OCI-LY3 (cell line): ENCODE results near the gene HYCC2.
"Not testable (repeated sequence)": the region's sequence is repeated elsewhere in the genome, so short reads cannot be mapped to it uniquely, and the experiment has no call there.

ENCODE experiments used
- H2AFZ ChIP-seq: fragments of 200-600, 300-600 bp; shearing (Covaris generic); 2 replicates; pipeline ENCODE4 v1.6.0; 2014; ENCODE audit warnings: antibody characterized with exemption, low read depth, low read length
- H3K27ac ChIP-seq: fragments of 200-600, 300-600 bp; sonication (generic); 2 replicates; pipeline ENCODE4 v1.5.1; 2014; ENCODE audit warnings: mild to moderate bottlenecking, low read length, moderate library complexity, mixed read lengths
- H3K27me3 ChIP-seq: fragments of 200-600, 300-600 bp; sonication (generic); 2 replicates; pipeline ENCODE4 v1.6.1; 2014; ENCODE audit warnings: low read depth, low read length, mixed read lengths
- H3K36me3 ChIP-seq: fragments of 200-600, 300-600 bp; sonication (generic); replicated peaks from 2 replicates; pipeline ENCODE3; 2014; ENCODE audit warnings: low read depth, low read length, mixed read lengths
- H3K4me1 ChIP-seq: fragments of 300-600, 200-600 bp; sonication (generic); 2 replicates; pipeline ENCODE4 v1.6.1; 2014; ENCODE audit warnings: low read length, mixed read lengths
- H3K4me2 ChIP-seq: fragments of 200-600, 300-600 bp; sonication (generic); 2 replicates; pipeline ENCODE4 v1.6.1; 2014; ENCODE audit warnings: low read length, mixed read lengths
- H3K4me3 ChIP-seq: fragments of 300-600, 200-600 bp; sonication (generic); 2 replicates; pipeline ENCODE4 v1.5.1; 2014; ENCODE audit warnings: antibody characterized with exemption, mild to moderate bottlenecking, low read length, moderate library complexity
- H3K79me2 ChIP-seq: fragments of 300-600, 200-600 bp; shearing (Covaris generic); 2 replicates; pipeline ENCODE4 v1.6.1; 2014; ENCODE audit warnings: mild to moderate bottlenecking, low read length, mixed read lengths
- H3K9ac ChIP-seq: fragments of 300-600, 200-600 bp; shearing (Covaris generic); 2 replicates; pipeline ENCODE4 v1.6.0; 2014; ENCODE audit warnings: mild to moderate bottlenecking, low read length, moderate library complexity
- H3K9me3 ChIP-seq: fragments of 200-600, 300-600 bp; shearing (Covaris generic); 2 replicates; pipeline ENCODE4 v1.6.1; 2014; ENCODE audit warnings: low read length, mixed read lengths; ENCODE audit not compliant: insufficient read depth
- H4K20me1 ChIP-seq: fragments of 200-600, 300-600 bp; sonication (generic); 2 replicates; pipeline ENCODE4 v1.6.1; 2016; ENCODE audit warnings: low read length, mixed read lengths; ENCODE audit not compliant: insufficient read depth
- EZH2phosphoT487 ChIP-seq: fragments of 200-600 bp; shearing (Covaris generic); IDR thresholded peaks from 2 replicates; pipeline ENCODE4 v1.6.1; 2018; ENCODE audit warnings: antibody characterized with exemption, mixed run types, low read depth
- TF ChIP-seq, protein P1 (sequence below): fragments of 200-600, 300-600 bp; sonication (generic); IDR thresholded peaks from 2 replicates; pipeline ENCODE4 v1.5.1; 2014; ENCODE audit warnings: antibody characterized with exemption, low read length, low read depth

Gene HYCC2

DNA sequence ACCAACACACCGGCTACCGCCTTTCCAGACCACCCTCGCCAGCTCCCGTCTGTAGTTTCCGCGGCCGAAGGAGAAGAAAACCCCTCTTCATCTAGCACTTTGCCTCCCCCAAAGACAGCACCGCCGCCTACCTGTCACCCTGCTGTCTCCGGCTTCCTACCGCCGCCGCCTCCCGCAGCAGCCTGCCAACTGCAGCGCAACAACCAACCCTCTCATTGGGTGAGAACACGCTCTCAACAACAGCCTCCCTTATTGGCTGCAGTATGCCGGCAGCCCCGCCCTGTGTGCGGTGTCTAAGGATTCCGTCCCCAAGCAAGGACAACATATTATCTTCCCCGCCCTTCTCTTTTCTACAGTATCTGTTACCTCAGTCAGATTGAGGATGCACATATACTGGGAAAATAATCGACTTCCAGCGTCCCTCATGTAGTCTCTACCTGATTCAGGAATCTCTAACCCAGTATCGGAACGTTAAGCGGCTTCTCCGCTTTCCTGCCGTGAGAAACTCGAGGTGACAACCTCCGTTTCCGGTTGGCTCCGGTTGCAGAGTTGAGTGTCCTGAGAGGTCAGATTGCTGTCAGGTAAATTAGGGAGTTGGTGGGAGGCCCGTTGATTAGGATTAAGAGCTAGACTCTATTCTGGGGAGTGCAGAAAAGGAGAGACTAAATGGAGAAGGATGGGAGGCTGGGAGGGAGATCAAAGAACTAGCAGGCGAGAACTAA is at the start of gene HYCC2, which contains the start of gene NDUFB3:
TSS of gene HYCC2 (minus strand) at position 193 of the 722 bp plus-strand sequence. CDS start 47,662 bp downstream, outside the sequence.
TSS of gene NDUFB3 (plus strand) at position 523 of the 722 bp plus-strand sequence. CDS start 6,882 bp downstream, outside the sequence.
- TF ChIP-seq, protein P1, sequence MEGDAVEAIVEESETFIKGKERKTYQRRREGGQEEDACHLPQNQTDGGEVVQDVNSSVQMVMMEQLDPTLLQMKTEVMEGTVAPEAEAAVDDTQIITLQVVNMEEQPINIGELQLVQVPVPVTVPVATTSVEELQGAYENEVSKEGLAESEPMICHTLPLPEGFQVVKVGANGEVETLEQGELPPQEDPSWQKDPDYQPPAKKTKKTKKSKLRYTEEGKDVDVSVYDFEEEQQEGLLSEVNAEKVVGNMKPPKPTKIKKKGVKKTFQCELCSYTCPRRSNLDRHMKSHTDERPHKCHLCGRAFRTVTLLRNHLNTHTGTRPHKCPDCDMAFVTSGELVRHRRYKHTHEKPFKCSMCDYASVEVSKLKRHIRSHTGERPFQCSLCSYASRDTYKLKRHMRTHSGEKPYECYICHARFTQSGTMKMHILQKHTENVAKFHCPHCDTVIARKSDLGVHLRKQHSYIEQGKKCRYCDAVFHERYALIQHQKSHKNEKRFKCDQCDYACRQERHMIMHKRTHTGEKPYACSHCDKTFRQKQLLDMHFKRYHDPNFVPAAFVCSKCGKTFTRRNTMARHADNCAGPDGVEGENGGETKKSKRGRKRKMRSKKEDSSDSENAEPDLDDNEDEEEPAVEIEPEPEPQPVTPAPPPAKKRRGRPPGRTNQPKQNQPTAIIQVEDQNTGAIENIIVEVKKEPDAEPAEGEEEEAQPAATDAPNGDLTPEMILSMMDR = peak; percentile 32; the same call in 1 of the 2 replicates
- no peak for TF ChIP-seq EZH2phosphoT487
- Histone ChIP-seq H3K27ac (peak within 1 kb of the TSS; percentile 72), H3K79me2 (peaks cover 76% of the 10 kb centered on the region), H3K9me3 (no peaks in the 10 kb centered on the region), H3K9ac (peak within 1 kb of the TSS; percentile 84), H3K36me3 (no peaks in the 10 kb centered on the region), H3K4me1 (peaks cover 24% of the 10 kb centered on the region), H3K4me2 (peak within 1 kb of the TSS; percentile 79), H2AFZ (peak within 1 kb of the TSS; percentile 97), H3K4me3 (peak within 1 kb of the TSS; percentile 90), H4K20me1 (0 out of 2 replicates have a peak, but pooled peaks cover 3% of the 10 kb centered on the region), H3K27me3 (no peaks in the 10 kb centered on the region)

DNA sequence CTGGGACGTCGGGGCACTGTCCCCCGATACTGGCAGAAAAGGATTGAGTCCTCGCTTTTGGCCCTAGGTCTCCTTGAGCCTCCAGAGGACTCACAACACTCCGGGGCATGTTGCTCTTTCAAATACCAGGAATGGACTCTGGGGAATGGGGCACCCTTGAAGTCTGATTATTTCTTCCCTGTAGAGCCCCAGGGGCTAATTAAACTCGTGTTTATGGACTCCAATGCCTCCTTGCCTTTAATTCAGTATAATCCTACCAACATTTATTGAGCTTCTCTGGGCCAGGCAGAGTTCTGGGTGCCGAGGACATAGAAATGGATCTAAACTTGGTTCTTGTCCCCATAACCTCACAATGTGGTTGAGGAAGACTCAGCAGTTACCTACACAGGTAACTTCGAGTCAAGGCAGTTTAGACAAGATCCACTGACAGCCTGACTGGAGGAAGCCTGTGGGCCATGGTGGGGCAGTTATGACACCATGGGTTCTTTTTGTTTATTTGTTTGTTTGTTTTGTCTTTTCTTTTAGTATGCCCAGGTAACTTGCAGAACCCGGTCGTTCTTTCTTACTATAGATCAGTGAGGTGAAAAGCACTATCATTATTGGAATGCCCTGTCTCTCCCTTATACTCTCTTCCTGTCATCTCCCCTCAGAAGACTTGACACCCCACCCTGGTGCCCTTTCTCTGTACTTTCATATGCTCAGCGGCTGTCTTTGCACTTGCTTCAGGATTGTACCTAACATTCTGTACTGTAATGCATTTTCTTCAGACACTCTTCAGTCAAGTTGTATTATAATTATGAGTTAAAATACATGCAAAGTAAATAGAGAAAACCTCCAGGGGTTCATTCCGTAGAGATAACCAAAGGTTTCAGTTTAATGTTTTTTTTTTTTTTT is 47.7 kb upstream of the HYCC2 start:
- Histone ChIP-seq H3K4me2 (peak overlapping the region; percentile 94), H3K4me1 (peaks cover 49% of the 10 kb centered on the region), H3K9ac (peak overlapping the region; percentile 99), H3K9me3 (no peaks in the 10 kb centered on the region), H3K27ac (peak overlapping the region; percentile 96), H4K20me1 (no peaks in the 10 kb centered on the region), H3K4me3 (peak overlapping the region; percentile 94), H3K79me2 (peaks cover 90% of the 10 kb centered on the region), H3K36me3 (peaks cover 39% of the 10 kb centered on the region), H3K27me3 (no peaks in the 10 kb centered on the region), H2AFZ (no peak overlapping the region)
- TF ChIP-seq EZH2phosphoT487 = no peak
- TF ChIP-seq, protein P1 = no peak

DNA sequence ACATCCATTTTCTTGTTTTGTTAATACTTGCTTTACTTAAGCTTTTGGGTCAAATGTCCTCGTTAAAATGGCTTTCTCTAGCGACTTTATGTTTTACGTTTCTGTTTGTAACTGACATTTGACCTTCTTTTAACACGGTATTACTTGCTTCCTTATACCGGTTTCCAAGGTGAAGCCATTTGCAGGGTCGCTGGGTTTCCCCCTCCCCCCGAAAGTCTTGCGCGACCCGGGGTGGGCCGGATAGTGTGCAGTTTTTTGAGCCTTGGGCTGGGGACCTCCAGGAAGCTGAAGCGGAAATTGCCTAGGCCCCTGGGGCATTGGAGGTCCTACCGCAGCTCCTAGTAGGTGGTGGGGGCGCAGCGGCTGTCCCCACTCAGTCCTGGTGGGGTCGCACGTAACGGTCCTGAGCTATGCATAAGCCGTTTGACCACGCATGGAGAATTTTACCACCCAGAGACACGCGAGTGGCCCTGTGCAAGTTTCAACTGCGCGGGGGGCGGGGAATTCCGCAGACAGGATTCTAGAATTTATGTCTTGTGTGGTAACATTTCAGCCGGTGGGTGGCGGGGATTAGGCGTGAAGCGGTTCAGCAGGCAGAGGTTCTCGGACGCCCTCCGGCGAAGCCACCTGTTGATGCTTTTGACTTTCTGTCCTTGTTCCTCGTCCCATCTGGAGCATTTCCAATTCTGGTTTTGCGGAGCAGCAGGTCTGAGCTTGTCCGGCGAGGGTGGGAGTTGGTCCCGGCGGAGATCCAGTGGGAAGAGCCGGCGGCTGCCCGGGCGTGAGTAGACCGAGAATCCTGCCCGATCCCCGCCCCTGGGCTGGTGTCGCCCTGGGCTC is 46.9 kb upstream of the HYCC2 start:
- Histone ChIP-seq H3K4me3 (peak overlapping the region; percentile 94), H4K20me1 (no peaks in the 10 kb centered on the region), H3K9me3 (no peaks in the 10 kb centered on the region), H3K27me3 (no peaks in the 10 kb centered on the region), H3K36me3 (peaks cover 39% of the 10 kb centered on the region), H3K27ac (peak overlapping the region; percentile 96), H3K9ac (peak overlapping the region; percentile 99), H3K4me1 (peaks cover 42% of the 10 kb centered on the region), H2AFZ (no peak overlapping the region), H3K79me2 (peaks cover 81% of the 10 kb centered on the region), H3K4me2 (peak overlapping the region; percentile 94)
- TF ChIP-seq, protein P1 = peak; percentile 68
- no peak for TF ChIP-seq EZH2phosphoT487

DNA sequence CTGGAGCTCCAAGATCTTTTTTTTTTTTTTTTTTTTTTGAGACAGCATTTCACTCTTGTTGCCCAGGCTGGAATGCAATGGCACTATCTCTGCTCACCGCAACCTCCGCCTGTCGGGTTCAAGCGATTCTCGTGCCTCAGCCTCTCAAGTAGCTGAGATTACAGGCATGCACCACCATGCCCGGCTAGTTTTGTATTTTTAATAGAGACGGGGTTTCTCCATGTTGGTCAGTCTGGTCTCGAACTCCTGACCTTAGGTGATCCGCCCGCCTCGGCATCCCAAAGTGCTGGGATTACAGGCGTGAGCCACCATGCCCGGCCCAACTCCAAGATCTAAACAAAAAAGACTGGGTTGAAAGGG is 46.2 kb upstream of the HYCC2 start:
- not testable (repeated sequence) for H4K20me1 ChIP-seq, H2AFZ ChIP-seq, H3K9me3 ChIP-seq, H3K27me3 ChIP-seq
- Histone ChIP-seq H3K27ac (peak overlapping the region; percentile 96), H3K4me2 (peak overlapping the region; percentile 94), H3K4me3 (peak overlapping the region; percentile 94), H3K4me1 (peaks cover 36% of the 10 kb centered on the region), H3K79me2 (peaks cover 75% of the 10 kb centered on the region), H3K36me3 (peaks cover 32% of the 10 kb centered on the region), H3K9ac (peak overlapping the region; percentile 99)
